Spleen (tissue), 7 donors: ENCODE measurements around the gene SIRT2.

Experiments used
- CTCF ChIP-seq, 11 experiments: fragments of 200-600 bp in 7 of 11; fragments of 450-650 bp in 4 of 11; sonication (generic) in 4 of 11; IDR thresholded peaks in 8 of 11; conservative IDR thresholded peaks in 3 of 11; 1 replicate in 7 of 11; 2 replicates in 4 of 11; pipeline versions ENCODE4 v1.4.0 to v1.8.0; 2016 to 2021; ENCODE audit warnings: antibody characterized with exemption in 11 of 11, inconsistent platforms in 4 of 11, mild to moderate bottlenecking in 1 of 11
- POLR2A ChIP-seq, 3 donors: fragments of 450-650 bp; IDR thresholded peaks; one replicate each; pipeline ENCODE4 v1.5.1; 2017; ENCODE audit warnings: antibody characterized with exemption in 3 of 3, mild to moderate bottlenecking in 1 of 3
- POLR2AphosphoS5 ChIP-seq, 3 donors: sonication (generic); formaldehyde crosslinking; IDR thresholded peaks; one replicate each; pipeline ENCODE4 v1.5.1; 2017; ENCODE audit warnings: antibody characterized with exemption in 3 of 3
- donor health status: DM: no; HTN: no; CAD: no; lungs with moderate emphysema.
- donor health status: DM: no; HTN: no; CAD: no.
- donor health status: DM: no; HTN: no; CAD: no.

GRCh38 chr19:38845374-38846024 is 53.9 kb downstream of the SIRT2 start:
- TF ChIP-seq POLR2A (IDR thresholded peaks at IDR 0.05) (no peak), CTCF (IDR thresholded peaks at IDR 0.05 in 8 of 11, conservative IDR thresholded peaks at IDR 0.05 in 3 of 11) (no peak), POLR2AphosphoS5 (IDR thresholded peaks at IDR 0.05) (peak in 1 of 3 donors; percentile 10)
